ENCODE results near the gene CAPG. TPM values are rescaled to one million over a fixed set of nuclear protein-coding genes. Genes with fewer than 3 reads are reported as not detected.
A peak's percentile ranks its signal among the peaks of the same experiment; 100 is the strongest.

CAPG gene
- total and polyA plus RNA-seq, 9 of the 15 experiments (the other 6 are each of a cell fraction or from before 2014, with no cell fraction given), result 10.6 to 90.4 (median 56.0) TPM

DNA sequence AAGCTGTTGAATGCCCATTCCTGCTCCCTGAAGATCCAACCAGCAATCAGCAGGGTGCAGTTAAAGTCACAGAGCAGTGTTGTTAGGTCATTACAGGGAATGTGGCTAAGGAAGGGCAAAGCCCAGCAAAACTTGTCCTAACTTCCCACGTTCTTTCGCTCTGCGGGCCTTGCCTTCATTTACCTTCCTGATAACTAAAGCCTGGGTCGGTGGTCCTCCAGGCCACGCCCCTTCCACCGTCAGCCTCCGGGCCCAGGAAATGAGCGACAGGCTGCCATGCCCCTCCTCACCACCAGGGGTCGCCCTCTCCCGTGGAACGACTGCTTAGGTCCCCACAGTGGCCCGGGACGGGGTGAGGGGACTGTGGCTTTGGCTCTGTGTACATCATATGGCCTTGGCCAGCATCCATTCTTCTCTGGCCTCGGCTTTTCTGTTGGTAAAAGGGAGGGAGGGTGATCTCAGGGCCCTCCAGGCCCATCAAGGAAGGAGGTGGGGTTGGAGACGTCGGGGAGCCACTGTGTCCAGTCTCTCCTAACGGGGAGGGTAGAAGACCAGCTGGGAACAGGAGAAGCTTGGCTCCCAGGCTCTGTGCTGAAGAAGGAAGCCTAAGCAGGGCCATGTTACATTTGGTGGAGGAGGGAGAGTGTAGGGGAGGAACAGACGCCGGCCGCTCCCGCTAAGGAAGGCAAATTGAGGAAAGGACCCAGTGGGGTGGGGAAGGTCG, 10.5 kb upstream of the CAPG start:
- ChIA-PET POLR2A (interaction anchor here (0.9 to 63.9 kb wide), 9 partner anchors 8 to 175 kb away, joined by 3 to 1576 read pairs (median 4); partner anchors contain the start of genes ELMOD3, GGCX, MAT2A and RETSAT), CTCF (ENCODE audit: low intra/inter-chr PET ratio) (interaction anchor here (0.7 to 3.2 kb wide), 4 partner anchors 118 to 141 kb away, joined by 5 to 63 read pairs (median 6); partner anchors contain the start of genes GGCX and MAT2A)
- Histone ChIP-seq H3K79me2 (ENCODE audit: control insufficient read depth, insufficient read depth, low read length) (peaks cover 18% of the 10 kb centered on the region; the same call in 2 of the 3 replicates), H3K27ac (ENCODE audit: extremely low read depth, low read depth, low read length) (peak overlapping the region; percentile 79), H3K9ac (ENCODE audit: insufficient read depth in 1 of 2, low read depth in 2 of 2, low read length in 2 of 2) (peak overlapping the region; percentile 76 to 89; a peak in 3 of 4 replicates), H2AFZ (ENCODE audit: low read depth, low read length) (peak overlapping the region; percentile 99), H3K4me1 (replicated peaks in 1 of 2; ENCODE audit: control insufficient read depth in 2 of 2, insufficient read depth in 2 of 2, low read length in 2 of 2) (peaks cover 50 to 59% of the 10 kb centered on the region in 2 experiments), H3K4me2 (ENCODE audit: insufficient read depth, low read length) (peak overlapping the region; percentile 85), H3K36me3 (ENCODE audit: control insufficient read depth, insufficient read depth, low read length) (no peaks in the 10 kb centered on the region), H3K4me3 (no peak overlapping the region; the same call in 1 of the 2 replicates), H3K9me3 (replicated peaks; ENCODE audit: control insufficient read depth, insufficient read depth, low read depth, low read length) (no peaks in the 10 kb centered on the region), H3K27me3 (ENCODE audit: control insufficient read depth in 2 of 2, insufficient read depth in 2 of 2, low read length in 2 of 2) (no peaks in the 10 kb centered on the region), H3K9me1 (ENCODE audit: control insufficient read depth, insufficient read depth, low read length) (no peaks in the 10 kb centered on the region), H4K20me1 (replicated peaks; ENCODE audit: control insufficient read depth, insufficient read depth, low read length) (no peaks in the 10 kb centered on the region)
- intact Hi-C loops (cut with micrococcal nuclease), result loop anchor here (1.0 to 5.0 kb wide), 7 partner anchors 29 to 298 kb away; partner anchors contain the start of gene TMEM150A
- ATAC-seq (peak; percentile 76), DNase-seq (ENCODE audit: extremely low read depth in 1 of 4, low spot score in 3 of 4) (peak; percentile 88 to 94 (median 90)), FAIRE-seq (peak; percentile 70)
- BruUV-seq (replicated peaks), result no TSS peak
- in situ Hi-C loops (cut with MboI), result no loop called here
- WGBS (ENCODE audit: insufficient coverage, low coverage, missing lambda C conversion rate), result 9% methylated on average over 22 of the region's 22 CpGs
- TF ChIP-seq TCF7 (IDR thresholded peaks at IDR 0.05; ENCODE audit: borderline replicate concordance) (no peak), ZNF140 (CRISPR knock-in tag; IDR thresholded peaks at IDR 0.05) (peak; percentile 50; the same call in 1 of the 2 replicates), POLR2B (IDR thresholded peaks at IDR 0.05; ENCODE audit: low read depth, partially characterized antibody) (no peak), ZZZ3 (IDR thresholded peaks at IDR 0.05) (no peak), SIN3A (IDR thresholded peaks at IDR 0.05; ENCODE audit: borderline replicate concordance in 2 of 2, control insufficient read depth in 1 of 2, low read depth in 2 of 2, low read length in 2 of 2) (no peak; a peak in 1 of 4 replicates), FIP1L1 (IDR thresholded peaks at IDR 0.05; ENCODE audit: low read depth, low read length, poor library complexity, severe bottlenecking) (no peak), MTF1 (CRISPR knock-in tag; IDR thresholded peaks at IDR 0.05; ENCODE audit: borderline replicate concordance) (peak; percentile 57; the same call in 1 of the 2 replicates), NBN (IDR thresholded peaks at IDR 0.05; ENCODE audit: low read depth) (0 out of 2 replicates have a peak, but pooled peaks have one; percentile 21)
- TF ChIP-seq, protein P1, sequence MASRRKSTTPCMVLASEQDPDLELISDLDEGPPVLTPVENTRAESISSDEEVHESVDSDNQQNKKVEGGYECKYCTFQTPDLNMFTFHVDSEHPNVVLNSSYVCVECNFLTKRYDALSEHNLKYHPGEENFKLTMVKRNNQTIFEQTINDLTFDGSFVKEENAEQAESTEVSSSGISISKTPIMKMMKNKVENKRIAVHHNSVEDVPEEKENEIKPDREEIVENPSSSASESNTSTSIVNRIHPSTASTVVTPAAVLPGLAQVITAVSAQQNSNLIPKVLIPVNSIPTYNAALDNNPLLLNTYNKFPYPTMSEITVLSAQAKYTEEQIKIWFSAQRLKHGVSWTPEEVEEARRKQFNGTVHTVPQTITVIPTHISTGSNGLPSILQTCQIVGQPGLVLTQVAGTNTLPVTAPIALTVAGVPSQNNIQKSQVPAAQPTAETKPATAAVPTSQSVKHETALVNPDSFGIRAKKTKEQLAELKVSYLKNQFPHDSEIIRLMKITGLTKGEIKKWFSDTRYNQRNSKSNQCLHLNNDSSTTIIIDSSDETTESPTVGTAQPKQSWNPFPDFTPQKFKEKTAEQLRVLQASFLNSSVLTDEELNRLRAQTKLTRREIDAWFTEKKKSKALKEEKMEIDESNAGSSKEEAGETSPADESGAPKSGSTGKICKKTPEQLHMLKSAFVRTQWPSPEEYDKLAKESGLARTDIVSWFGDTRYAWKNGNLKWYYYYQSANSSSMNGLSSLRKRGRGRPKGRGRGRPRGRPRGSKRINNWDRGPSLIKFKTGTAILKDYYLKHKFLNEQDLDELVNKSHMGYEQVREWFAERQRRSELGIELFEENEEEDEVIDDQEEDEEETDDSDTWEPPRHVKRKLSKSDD (conservative IDR thresholded peaks at IDR 0.05; ENCODE audit: low read length), result no peak
- TF ChIP-seq, protein P2, sequence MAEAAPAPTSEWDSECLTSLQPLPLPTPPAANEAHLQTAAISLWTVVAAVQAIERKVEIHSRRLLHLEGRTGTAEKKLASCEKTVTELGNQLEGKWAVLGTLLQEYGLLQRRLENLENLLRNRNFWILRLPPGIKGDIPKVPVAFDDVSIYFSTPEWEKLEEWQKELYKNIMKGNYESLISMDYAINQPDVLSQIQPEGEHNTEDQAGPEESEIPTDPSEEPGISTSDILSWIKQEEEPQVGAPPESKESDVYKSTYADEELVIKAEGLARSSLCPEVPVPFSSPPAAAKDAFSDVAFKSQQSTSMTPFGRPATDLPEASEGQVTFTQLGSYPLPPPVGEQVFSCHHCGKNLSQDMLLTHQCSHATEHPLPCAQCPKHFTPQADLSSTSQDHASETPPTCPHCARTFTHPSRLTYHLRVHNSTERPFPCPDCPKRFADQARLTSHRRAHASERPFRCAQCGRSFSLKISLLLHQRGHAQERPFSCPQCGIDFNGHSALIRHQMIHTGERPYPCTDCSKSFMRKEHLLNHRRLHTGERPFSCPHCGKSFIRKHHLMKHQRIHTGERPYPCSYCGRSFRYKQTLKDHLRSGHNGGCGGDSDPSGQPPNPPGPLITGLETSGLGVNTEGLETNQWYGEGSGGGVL (CRISPR knock-in tag; IDR thresholded peaks at IDR 0.05), result 0 out of 2 replicates have a peak, but pooled peaks have one; percentile 47
- TF ChIP-seq, protein P3, sequence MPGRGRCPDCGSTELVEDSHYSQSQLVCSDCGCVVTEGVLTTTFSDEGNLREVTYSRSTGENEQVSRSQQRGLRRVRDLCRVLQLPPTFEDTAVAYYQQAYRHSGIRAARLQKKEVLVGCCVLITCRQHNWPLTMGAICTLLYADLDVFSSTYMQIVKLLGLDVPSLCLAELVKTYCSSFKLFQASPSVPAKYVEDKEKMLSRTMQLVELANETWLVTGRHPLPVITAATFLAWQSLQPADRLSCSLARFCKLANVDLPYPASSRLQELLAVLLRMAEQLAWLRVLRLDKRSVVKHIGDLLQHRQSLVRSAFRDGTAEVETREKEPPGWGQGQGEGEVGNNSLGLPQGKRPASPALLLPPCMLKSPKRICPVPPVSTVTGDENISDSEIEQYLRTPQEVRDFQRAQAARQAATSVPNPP (IDR thresholded peaks at IDR 0.05; ENCODE audit: borderline replicate concordance, insufficient read depth, insufficient read length), result no peak
- TF ChIP-seq, protein P4, sequence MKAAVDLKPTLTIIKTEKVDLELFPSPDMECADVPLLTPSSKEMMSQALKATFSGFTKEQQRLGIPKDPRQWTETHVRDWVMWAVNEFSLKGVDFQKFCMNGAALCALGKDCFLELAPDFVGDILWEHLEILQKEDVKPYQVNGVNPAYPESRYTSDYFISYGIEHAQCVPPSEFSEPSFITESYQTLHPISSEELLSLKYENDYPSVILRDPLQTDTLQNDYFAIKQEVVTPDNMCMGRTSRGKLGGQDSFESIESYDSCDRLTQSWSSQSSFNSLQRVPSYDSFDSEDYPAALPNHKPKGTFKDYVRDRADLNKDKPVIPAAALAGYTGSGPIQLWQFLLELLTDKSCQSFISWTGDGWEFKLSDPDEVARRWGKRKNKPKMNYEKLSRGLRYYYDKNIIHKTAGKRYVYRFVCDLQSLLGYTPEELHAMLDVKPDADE (conservative IDR thresholded peaks at IDR 0.05; ENCODE audit: control insufficient read depth, low read depth, low read length), result peak; percentile 28; the same call in 1 of the 2 replicates
